Jurkat, Clone E6-1 (cell line): ENCODE results near the gene NUDT9.

Experiments used
- DNase-seq: peaks from one replicate; pipeline ENCODE4 v3.0.0-alpha.2; 2011; ENCODE audit warnings: low read depth, low spot score
- H3K4me3 ChIP-seq: 2 replicates; pipeline ENCODE4 v1.5.1; 2011; ENCODE audit warnings: mild to moderate bottlenecking, low read length, control low read depth, moderate library complexity

The NUDT9 gene

GRCh38 chr4:87497578-87497977, 75.2 kb downstream of the NUDT9 start:
- DNase-seq: no peak

GRCh38 chr4:87498446-87498900, 76.1 kb downstream of the NUDT9 start:
- H3K4me3 ChIP-seq: no peak overlapping the region
- no peak for DNase-seq

More at GRCh38 chr4:87497578-87497977, 75.2 kb downstream of the NUDT9 start:
- H3K4me3 ChIP-seq: no peak overlapping the region

DNA sequence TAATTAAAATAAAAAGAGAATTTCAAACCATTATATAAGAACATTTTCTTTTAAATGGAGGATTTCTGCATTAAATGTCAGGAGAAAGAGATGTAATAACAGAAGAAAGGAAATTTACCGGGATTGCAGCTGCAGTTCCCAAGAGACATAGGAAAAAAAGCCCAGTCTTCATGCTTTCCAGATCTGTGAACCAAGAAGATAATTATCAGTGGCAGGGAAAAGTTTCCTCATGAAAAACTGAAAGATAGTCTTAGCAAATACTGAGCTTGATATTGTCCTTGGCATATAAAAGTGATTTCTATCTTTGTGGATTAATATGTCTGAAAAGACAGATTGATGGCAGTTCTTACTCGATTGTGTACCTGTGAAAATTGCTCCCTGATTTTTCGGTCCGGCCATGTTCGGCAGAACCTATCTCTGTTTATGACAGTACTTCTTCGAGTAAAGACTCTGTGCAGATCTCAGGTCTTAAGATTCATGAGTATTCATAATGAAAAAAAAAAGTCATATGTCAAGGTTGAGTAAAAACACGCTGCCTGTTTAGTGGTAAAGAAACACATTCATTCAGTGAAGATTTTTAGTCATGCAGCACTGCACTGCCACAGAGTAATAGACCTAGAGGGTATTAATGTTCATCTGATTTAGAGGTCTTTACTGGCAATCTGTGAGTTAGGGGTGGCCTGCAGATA, 77.2 kb downstream of the NUDT9 start:
- no peak for DNase-seq
- no peak overlapping the region for H3K4me3 ChIP-seq

DNA sequence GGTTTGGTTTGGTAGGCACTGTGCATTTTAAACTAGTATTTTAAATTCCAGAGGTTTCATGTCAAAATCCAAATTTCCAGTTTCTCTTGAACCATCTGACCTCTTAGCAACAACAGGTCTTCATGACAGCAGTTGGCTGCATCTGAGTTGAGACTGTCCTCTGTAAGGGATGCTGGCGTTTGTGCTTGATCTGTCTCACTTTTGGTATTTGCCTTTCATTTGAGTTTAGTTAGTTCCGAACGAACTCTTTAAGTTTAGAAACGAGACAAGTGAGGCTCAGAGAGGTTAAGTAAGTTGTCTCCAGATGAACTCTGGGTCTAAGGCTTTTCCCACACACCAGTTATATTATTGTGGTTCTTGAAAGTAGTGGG, 77.7 kb downstream of the NUDT9 start:
- no peak overlapping the region for H3K4me3 ChIP-seq
- DNase-seq: no peak

- no peak overlapping the region for H3K4me3 ChIP-seq
- no peak for DNase-seq
Observed at GRCh38 chr4:87502580-87503238, 80.3 kb downstream of the NUDT9 start.

- H3K4me3 ChIP-seq: no peak overlapping the region
- no peak for DNase-seq
Observed at GRCh38 chr4:87505862-87506261, 83.5 kb downstream of the NUDT9 start.

GRCh38 chr4:87506974-87507701, 84.8 kb downstream of the NUDT9 start:
- no peak for DNase-seq
- H3K4me3 ChIP-seq: no peak overlapping the region
